ENCODE results near the gene KIF1B.

KIF1B gene

DNA sequence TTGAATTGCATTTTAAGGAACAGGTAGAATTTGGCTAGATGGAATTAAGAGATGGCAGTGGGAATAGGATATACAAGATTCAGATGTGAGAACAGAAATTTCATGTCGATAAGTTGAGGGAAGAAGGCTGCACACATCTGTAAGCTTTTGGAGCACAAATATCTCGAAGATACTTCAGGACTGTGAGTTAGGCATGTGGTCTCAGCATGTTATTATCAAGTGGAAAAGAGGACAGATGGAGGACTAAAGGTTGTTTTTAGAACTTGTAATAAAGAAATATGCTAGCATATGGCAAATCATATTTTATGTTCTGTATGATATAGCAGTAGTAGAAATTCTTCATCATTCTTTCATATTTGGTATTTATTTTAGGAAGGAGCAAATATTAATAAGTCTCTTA lies 61.5 kb downstream of the KIF1B start:
- H3K27ac ChIP-seq: no peak overlapping the region
- TF ChIP-seq, protein P1, sequence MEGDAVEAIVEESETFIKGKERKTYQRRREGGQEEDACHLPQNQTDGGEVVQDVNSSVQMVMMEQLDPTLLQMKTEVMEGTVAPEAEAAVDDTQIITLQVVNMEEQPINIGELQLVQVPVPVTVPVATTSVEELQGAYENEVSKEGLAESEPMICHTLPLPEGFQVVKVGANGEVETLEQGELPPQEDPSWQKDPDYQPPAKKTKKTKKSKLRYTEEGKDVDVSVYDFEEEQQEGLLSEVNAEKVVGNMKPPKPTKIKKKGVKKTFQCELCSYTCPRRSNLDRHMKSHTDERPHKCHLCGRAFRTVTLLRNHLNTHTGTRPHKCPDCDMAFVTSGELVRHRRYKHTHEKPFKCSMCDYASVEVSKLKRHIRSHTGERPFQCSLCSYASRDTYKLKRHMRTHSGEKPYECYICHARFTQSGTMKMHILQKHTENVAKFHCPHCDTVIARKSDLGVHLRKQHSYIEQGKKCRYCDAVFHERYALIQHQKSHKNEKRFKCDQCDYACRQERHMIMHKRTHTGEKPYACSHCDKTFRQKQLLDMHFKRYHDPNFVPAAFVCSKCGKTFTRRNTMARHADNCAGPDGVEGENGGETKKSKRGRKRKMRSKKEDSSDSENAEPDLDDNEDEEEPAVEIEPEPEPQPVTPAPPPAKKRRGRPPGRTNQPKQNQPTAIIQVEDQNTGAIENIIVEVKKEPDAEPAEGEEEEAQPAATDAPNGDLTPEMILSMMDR (conservative IDR thresholded peaks at IDR 0.05): no peak

DNA sequence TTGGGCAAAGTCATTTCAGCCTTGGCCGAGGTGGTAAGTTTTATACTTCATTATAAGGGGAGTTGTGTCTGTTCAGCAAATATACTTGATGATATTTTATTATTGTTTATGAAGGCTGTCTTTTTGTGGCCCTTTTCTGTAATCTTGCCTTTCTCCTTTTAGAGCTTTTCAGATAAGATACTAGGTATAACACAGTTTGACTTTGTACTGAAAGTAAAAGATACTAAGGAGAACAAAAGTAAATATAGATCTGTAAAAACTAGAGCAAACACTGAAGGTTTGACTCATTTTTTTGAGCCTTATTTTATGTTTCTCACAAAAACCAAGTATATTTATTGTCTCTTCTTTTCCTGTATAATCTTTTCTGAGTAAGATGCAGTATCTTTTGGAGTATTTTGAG lies 61.9 kb downstream of the KIF1B start:
- TF ChIP-seq, protein P1 (conservative IDR thresholded peaks at IDR 0.05): no peak
- no peak overlapping the region for H3K27ac ChIP-seq

DNA sequence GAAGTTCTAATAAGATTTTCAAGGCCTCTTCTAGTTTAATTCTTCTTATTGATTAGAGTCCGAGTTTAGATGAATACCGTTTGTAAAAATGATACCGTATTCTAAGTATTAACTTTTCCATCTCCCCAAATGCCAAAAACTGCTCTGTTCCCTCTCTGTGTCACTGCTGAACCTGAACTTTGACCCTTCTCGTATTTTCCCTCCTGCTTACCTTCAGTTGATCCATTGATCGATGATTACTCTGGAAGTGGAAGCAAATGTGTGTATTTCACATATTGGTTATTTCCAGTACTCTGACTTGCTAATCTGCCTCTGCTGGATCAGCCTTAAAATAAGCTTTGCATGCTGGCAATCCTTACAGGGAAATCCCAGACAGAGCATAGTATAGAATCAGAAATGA lies 68.5 kb downstream of the KIF1B start:
- H3K27ac ChIP-seq: no peak overlapping the region
- TF ChIP-seq, protein P1 (conservative IDR thresholded peaks at IDR 0.05): no peak

DNA sequence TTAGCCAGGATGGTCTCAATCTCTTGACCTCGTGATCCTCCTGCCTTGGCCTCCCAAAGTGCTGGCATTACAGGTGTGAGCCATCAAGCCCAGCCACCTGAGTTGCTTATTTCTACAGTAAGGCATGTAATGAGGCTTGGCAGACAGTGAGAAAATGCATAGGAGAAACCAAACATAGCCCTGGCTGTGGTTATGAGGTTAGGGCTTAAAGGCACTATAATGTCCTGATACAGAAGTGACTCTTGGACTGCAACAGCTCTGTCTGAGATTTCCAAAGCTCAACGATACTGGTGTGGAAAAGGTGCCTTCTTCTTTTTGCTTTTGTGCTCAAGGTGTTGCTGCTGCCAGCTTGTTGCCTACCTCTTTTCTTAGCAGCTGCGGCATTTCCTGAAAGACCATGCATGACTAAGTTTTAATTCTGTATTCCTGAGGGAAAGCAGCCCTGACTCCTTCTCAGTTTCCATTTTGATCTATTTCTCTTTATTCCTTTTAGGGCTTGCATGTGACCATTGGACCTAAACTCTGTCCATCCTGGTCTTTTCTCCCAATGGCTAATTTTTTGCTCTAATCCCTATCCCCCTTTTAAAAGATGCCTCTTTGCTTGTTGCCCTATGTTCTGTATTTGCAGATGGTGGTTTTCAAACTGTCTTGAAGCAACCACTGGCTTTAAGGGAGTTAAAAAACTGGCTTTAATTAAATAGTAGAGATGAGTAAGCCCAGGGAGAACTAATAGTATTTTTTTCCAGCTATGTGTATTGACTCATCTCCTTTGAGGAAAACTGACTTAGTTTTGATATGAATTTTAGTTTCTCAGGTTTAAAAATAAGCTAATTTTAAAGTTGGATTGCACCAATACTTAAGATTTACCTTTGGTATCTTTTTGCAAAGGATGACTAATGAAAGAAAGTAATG lies 70.3 kb downstream of the KIF1B start:
- no peak overlapping the region for H3K27ac ChIP-seq
- TF ChIP-seq, protein P1 (conservative IDR thresholded peaks at IDR 0.05): no peak

DNA sequence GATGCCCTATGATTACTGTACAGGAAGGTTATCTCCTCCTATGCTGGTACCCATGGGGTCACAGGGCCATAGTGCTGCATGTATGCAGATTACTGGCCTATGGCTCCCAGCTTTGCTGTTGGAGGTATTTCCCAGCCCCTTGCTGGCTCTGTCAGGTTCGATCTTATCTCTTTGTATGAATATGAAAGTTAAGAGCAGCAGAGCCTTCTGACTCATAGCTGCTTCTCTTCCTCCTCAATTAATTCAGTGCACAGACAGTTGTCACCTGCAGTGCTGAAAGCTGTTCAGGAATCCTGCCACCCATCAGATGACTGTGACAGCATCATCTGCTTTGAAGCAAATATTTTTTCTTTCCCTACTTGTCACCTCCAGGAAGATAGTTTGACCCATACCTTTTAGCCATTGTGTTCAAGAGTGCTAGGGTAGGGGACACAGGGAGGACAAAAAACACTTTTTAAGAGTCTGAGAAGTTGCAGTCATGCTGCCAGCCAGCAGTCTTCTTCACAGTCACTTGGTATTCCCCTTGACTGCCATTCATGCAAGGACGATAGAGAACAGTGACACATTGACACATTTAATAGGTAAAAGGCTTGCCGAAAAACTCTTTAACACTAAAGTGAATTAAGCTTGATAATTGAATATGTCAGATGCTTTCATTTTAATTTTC lies 73.1 kb downstream of the KIF1B start:
- TF ChIP-seq, protein P1 (conservative IDR thresholded peaks at IDR 0.05): no peak
- no peak overlapping the region for H3K27ac ChIP-seq

DNA sequence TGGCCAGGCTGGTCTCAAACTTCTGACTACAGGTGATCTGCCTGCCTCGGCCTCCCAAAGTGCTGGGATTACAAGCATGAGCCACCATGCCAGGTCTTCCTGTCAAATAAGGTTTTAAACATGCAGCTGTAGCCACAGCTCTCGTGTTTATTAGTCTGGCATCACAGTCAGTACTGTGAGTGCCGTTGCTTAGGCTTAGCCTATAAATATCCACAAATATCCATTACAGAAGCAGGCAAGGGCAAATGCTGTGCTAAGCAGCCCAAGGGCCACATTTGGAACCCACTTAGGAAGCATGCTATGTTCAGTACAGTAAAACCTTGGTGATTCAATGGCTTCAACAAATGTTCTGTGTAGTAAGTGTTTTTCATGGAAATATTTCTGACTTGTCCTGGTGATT lies 75.9 kb downstream of the KIF1B start:
- TF ChIP-seq, protein P1 (conservative IDR thresholded peaks at IDR 0.05): no peak
- H3K27ac ChIP-seq: no peak overlapping the region

DNA sequence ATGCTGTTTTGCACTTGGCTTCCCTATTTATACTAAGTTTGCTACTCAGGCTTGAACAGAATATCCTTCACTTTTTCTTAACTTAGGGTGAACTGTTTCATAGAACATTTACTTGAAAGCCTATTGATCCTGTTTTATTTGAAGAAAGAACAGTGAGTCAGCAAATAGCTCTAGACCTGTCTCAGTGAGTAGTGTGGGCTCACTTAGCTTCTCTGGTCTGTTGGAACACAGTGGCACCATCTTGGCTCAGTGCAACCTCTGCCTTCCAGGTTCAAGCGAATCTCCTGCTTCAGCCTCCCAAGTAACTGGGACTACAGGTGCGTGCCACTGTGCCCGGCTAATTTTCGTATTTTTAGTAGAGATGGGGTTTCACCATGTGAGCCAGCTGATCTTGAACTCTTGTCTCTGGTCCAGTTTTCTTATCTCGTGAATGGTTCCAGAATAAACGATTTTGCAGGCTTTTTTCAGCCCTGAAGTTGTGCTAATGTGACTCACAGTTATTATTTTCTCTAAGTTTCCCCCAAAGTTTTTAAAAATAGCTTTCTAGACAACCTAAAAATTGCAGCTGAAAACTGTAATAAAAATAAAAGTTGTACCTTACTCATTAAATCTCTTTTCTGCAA lies 76.8 kb downstream of the KIF1B start:
- H3K27ac ChIP-seq: no peak overlapping the region
- TF ChIP-seq, protein P1 (conservative IDR thresholded peaks at IDR 0.05): no peak
